HepG2 (cell line): ENCODE measurements around the gene TK2. TPM values are rescaled to one million over a fixed set of nuclear protein-coding genes. Genes with fewer than 3 reads are reported as not detected.

Source experiments
- CAMTA2 ChIP-seq: sonication (generic); formaldehyde crosslinking; IDR thresholded peaks from 2 replicates; pipeline ENCODE4 v1.4.0; 2020; ENCODE audit warnings: mild to moderate bottlenecking, missing genetic modification reagents, borderline replicate concordance
- CBX2 ChIP-seq, 2 experiments: fragments of 200-600 bp in 1 of 2; sonication (generic); formaldehyde crosslinking in 1 of 2; IDR thresholded peaks; 2 replicates each; pipeline versions ENCODE4 v1.7.0 to v1.8.1; 2018 to 2022; ENCODE audit warnings: low read depth in 2 of 2, low read length in 1 of 2, mild to moderate bottlenecking in 1 of 2, missing genetic modification reagents in 1 of 2
- CEBPZ ChIP-seq: IDR thresholded peaks from 2 replicates; pipeline ENCODE4 v1.6.1; 2012; ENCODE audit warnings: low read length, improper control_type of control experiment
- CSRNP2 ChIP-seq: sonication (generic); formaldehyde crosslinking; conservative IDR thresholded peaks from 2 replicates; pipeline ENCODE4 v1.8.0; 2022; ENCODE audit warnings: low read depth, missing genetic modification reagents
- DPF2 ChIP-seq: sonication (generic); formaldehyde crosslinking; IDR thresholded peaks from 2 replicates; pipeline ENCODE4 v1.4.0; 2020; ENCODE audit warnings: mild to moderate bottlenecking, low read depth, missing genetic modification reagents, borderline replicate concordance
- EP300 ChIP-seq, 3 experiments: sonication (generic) in 1 of 3; formaldehyde crosslinking in 1 of 3; IDR thresholded peaks; 2 replicates each; pipeline versions ENCODE4 v1.5.1 to v1.6.1; 2011 to 2020; ENCODE audit warnings: low read depth in 2 of 3, low read length in 2 of 3, borderline replicate concordance in 1 of 3, improper control_type of control experiment in 1 of 3, mild to moderate bottlenecking in 1 of 3, missing genetic modification reagents in 1 of 3, moderate library complexity in 1 of 3
- FOSL2 ChIP-seq: sonication (generic); formaldehyde crosslinking; IDR thresholded peaks from 2 replicates; pipeline ENCODE4 v1.4.0; 2020; ENCODE audit warnings: missing genetic modification reagents
- MED1 ChIP-seq: sonication (generic); formaldehyde crosslinking; IDR thresholded peaks from 2 replicates; pipeline ENCODE4 v1.4.0; 2020; ENCODE audit warnings: missing genetic modification reagents
- SIX1 ChIP-seq: sonication (generic); formaldehyde crosslinking; IDR thresholded peaks from 2 replicates; pipeline ENCODE4 v1.4.0; 2020; ENCODE audit warnings: missing genetic modification reagents, borderline replicate concordance
- SKI ChIP-seq: fragments of 450-650 bp; IDR thresholded peaks from one replicate; pipeline ENCODE4 v1.6.1; 2018; ENCODE audit warnings: mild to moderate bottlenecking; ENCODE audit not compliant: partially characterized antibody
- TEAD3 ChIP-seq: optimal IDR thresholded peaks from 2 replicates; pipeline ENCODE3; 2016; ENCODE audit warnings: borderline replicate concordance
- TIGD3 ChIP-seq: sonication (generic); formaldehyde crosslinking; IDR thresholded peaks from 2 replicates; pipeline ENCODE4 v1.5.1; 2020; ENCODE audit warnings: mild to moderate bottlenecking, missing genetic modification reagents, borderline replicate concordance
- ZFP36 ChIP-seq: fragments of 150-350 bp; IDR thresholded peaks from 2 replicates; pipeline ENCODE4 v1.6.1; 2018; ENCODE audit warnings: borderline replicate concordance, low read length, low read depth; ENCODE audit not compliant: partially characterized antibody
- ZKSCAN1 ChIP-seq: fragments of 150-350 bp; IDR thresholded peaks from 2 replicates; pipeline ENCODE4 v1.6.1; 2014; ENCODE audit warnings: low read length
- ZNF101 ChIP-seq: sonication (generic); formaldehyde crosslinking; IDR thresholded peaks from 2 replicates; pipeline ENCODE4 v1.4.0; 2020; ENCODE audit warnings: mild to moderate bottlenecking, low read depth, missing genetic modification reagents, borderline replicate concordance
- ZNF136 ChIP-seq: sonication (generic); formaldehyde crosslinking; IDR thresholded peaks from 2 replicates; pipeline ENCODE4 v1.8.1; 2022; ENCODE audit warnings: low read depth, mild to moderate bottlenecking, moderate library complexity, missing genetic modification reagents
- ZNF496 ChIP-seq: sonication (generic); formaldehyde crosslinking; IDR thresholded peaks from 2 replicates; pipeline ENCODE4 v1.8.1; 2023; ENCODE audit warnings: mild to moderate bottlenecking, moderate library complexity, missing genetic modification reagents; ENCODE audit not compliant: insufficient replicate concordance
- ZNF564 ChIP-seq: sonication (generic); formaldehyde crosslinking; IDR thresholded peaks from 2 replicates; pipeline ENCODE4 v1.8.1; 2023; ENCODE audit warnings: mild to moderate bottlenecking, missing genetic modification reagents
- ZNF749 ChIP-seq: sonication (generic); formaldehyde crosslinking; IDR thresholded peaks from 2 replicates; pipeline ENCODE4 v1.8.0; 2022; ENCODE audit warnings: mild to moderate bottlenecking, missing genetic modification reagents, moderate library complexity, borderline replicate concordance
- polyA plus RNA-seq, 8 experiments: library from polyadenylated mRNA; depleted of rRNA in 3 of 8; stranded (reverse) in 7 of 8; unstranded in 1 of 8; fragments of >200 nt; fragmentation: Illumina TruSeq in 4 of 8; extraction: Trizol in 4 of 8; gene quantifications; 2 replicates each; pipeline versions ENCODE4 v1.2.1 to v1.2.3, GENCODE V29; 2011 to 2016; ENCODE audit warnings: low read depth in 4 of 8, missing spikeins in 1 of 8, mixed read lengths in 1 of 8; ENCODE audit not compliant: insufficient read depth in 1 of 8
- total RNA-seq, 5 experiments: library from RNA; depleted of rRNA; stranded (reverse); fragments of >200 nt; fragmentation: Illumina TruSeq; extraction: Trizol; gene quantifications; 2 replicates each; pipeline ENCODE4 v1.2.3, GENCODE V29; 2016; ENCODE audit warnings: low read depth in 1 of 5

The TK2 gene
- total and polyA plus RNA-seq, 2 of the 13 experiments (the other 11 are each of a cell fraction or from before 2014, with no cell fraction given): 18.7 to 21.0 TPM

- no peak for TF ChIP-seq CEBPZ
- TF ChIP-seq CAMTA2 (CRISPR knock-in tag): peak; percentile 89
- TF ChIP-seq SIX1: peak; percentile 62; the same call in 1 of the 2 replicates
- peak; percentile 34; the same call in 1 of the 2 replicates for TF ChIP-seq ZNF749 (CRISPR knock-in tag)
- no peak for TF ChIP-seq TEAD3 (CRISPR knock-in tag)
- peak; percentile 97 for TF ChIP-seq ZNF564
- 0 out of 4 replicates have a peak, but pooled peaks of 1 of the 2 experiments have one; percentile 13 for TF ChIP-seq EP300 (IDR thresholded peaks at IDR 0.05; ENCODE audit: low read depth in 2 of 2, low read length in 2 of 2)
- TF ChIP-seq EP300 (CRISPR knock-in tag; IDR thresholded peaks at IDR 0.05; ENCODE audit: borderline replicate concordance): peak; percentile 65
- peak; percentile 16 for TF ChIP-seq SKI
- no peak for TF ChIP-seq ZKSCAN1
- TF ChIP-seq ZNF101 (CRISPR knock-in tag): peak; percentile 86
- no peak for TF ChIP-seq DPF2 (CRISPR knock-in tag)
- TF ChIP-seq ZNF136 (CRISPR knock-in tag): peak; percentile 97
- peak; percentile 40 for TF ChIP-seq FOSL2 (CRISPR knock-in tag)
- TF ChIP-seq MED1: peak; percentile 74
- TF ChIP-seq ZFP36: no peak
- TF ChIP-seq CBX2 (IDR thresholded peaks at IDR 0.05; ENCODE audit: low read depth, low read length): no peak
- TF ChIP-seq CBX2 (CRISPR knock-in tag; IDR thresholded peaks at IDR 0.05; ENCODE audit: low read depth): 0 out of 2 replicates have a peak, but pooled peaks have one; percentile 85
- peak; percentile 87; the same call in 1 of the 2 replicates for TF ChIP-seq CSRNP2 (CRISPR knock-in tag)
- peak; percentile 98 for TF ChIP-seq TIGD3
- peak; percentile 75 for TF ChIP-seq ZNF496 (CRISPR knock-in tag)
Observed at GRCh38 chr16:66552286-66553177, 2.6 kb upstream of the TK2 start, which contains the start of gene CKLF (continued).
